Activated CD8-positive, alpha-beta T cell treated with anti-CD3 and anti-CD28 coated beads for 36 hours (primary cell): ENCODE measurements around the gene MARF1. TPM values are rescaled to one million over a fixed set of nuclear protein-coding genes. Genes with fewer than 3 reads are reported as not detected.
A peak's percentile ranks its signal among the peaks of the same experiment; 100 is the strongest.

Experiments used
- ATAC-seq: fragments of 200-7000 bp; cut with Tn5 transposase; one replicate; pipeline ENCODE4 v1.10.0; 2021; ENCODE audit warnings: mild to moderate bottlenecking, moderate library complexity
- CTCF ChIA-PET: fragments of 350-600 bp; sonication (Branson Sonifier 250); formaldehyde crosslinking; loops from one replicate; lab custom pipeline; 2021; ENCODE audit warnings: antibody characterized with exemption; lab: Charles Lee
- POLR2A ChIA-PET: fragments of 350-600 bp; sonication (Branson Sonifier 250); formaldehyde crosslinking; loops from one replicate; lab custom pipeline; 2021; ENCODE audit warnings: antibody characterized with exemption; lab: Charles Lee
- DNase-seq: peaks from one replicate; pipeline ENCODE4 v3.0.0-alpha.2; 2020
- H3K27ac Mint-ChIP-seq: one replicate; pipeline ENCODE4 v1.8.0; 2021; ENCODE audit warnings: mild to moderate bottlenecking, mixed read lengths
- H3K27me3 Mint-ChIP-seq: one replicate; pipeline ENCODE4 v1.8.0; 2021; ENCODE audit warnings: mixed read lengths
- H3K36me3 Mint-ChIP-seq: one replicate; pipeline ENCODE4 v1.8.0; 2021; ENCODE audit warnings: low read depth, mixed read lengths
- H3K4me1 Mint-ChIP-seq: one replicate; pipeline ENCODE4 v1.8.0; 2021; ENCODE audit warnings: low read depth, mixed read lengths
- H3K4me3 Mint-ChIP-seq: one replicate; pipeline ENCODE4 v1.8.0; 2021; ENCODE audit warnings: mild to moderate bottlenecking, moderate library complexity, mixed read lengths
- H3K9me3 Mint-ChIP-seq: one replicate; pipeline ENCODE4 v1.8.0; 2021; ENCODE audit warnings: mixed read lengths
- CTCF ChIP-seq: fragments of 200-600 bp; IDR thresholded peaks from one replicate; pipeline ENCODE4 v1.8.0; 2022; ENCODE audit warnings: antibody characterized with exemption, mild to moderate bottlenecking
- intact Hi-C: fragments of 100-400 bp; cut with micrococcal nuclease; formaldehyde crosslinking; loops from one replicate; pipeline ENCODE4 v1.10.0; 2022
- total RNA-seq, 2 experiments: library from RNA; stranded (reverse); gene quantifications; one replicate each; pipeline ENCODE4 v1.2.3, GENCODE V29; 2021

MARF1 gene
- total RNA-seq, 2 experiments from 2014 or later, result 55.7 to 56.0 TPM

GRCh38 chr16:15640966-15641365 lies 2.0 kb downstream of the MARF1 start:
- Mint-ChIP-seq H3K4me1 (peaks cover 62% of the 10 kb centered on the region), H3K4me3 (peak overlapping the region; percentile 92), H3K9me3 (no peaks in the 10 kb centered on the region), H3K27ac (peak overlapping the region; percentile 98), H3K36me3 (peaks cover 39% of the 10 kb centered on the region), H3K27me3 (no peaks in the 10 kb centered on the region)
- ATAC-seq (no peak), DNase-seq (no peak)
- intact Hi-C loops, result loop anchor here (5.0 kb wide), 1 partner anchor 49 kb away; no protein-coding TSS in a partner anchor
- TF ChIP-seq CTCF, result no peak
- POLR2A ChIA-PET, result interaction anchor here (1.3 to 2.4 kb wide), 2 partner anchors 12 to 31 kb away, joined by 3 to 5 read pairs; no protein-coding TSS in a partner anchor
- CTCF ChIA-PET, result interaction anchor here (0.7 to 3.1 kb wide), 2 partner anchors 44 to 214 kb away, joined by 3 to 11 read pairs; no protein-coding TSS in a partner anchor

GRCh38 chr16:15639061-15639568 lies 3.8 kb downstream of the MARF1 start:
- peaks cover 74% of the 10 kb centered on the region for H3K4me1 Mint-ChIP-seq
- H3K27me3 Mint-ChIP-seq, result no peaks in the 10 kb centered on the region
- DNase-seq, result peak; percentile 51
- H3K4me3 Mint-ChIP-seq, result peak overlapping the region; percentile 92
- peak overlapping the region; percentile 98 for H3K27ac Mint-ChIP-seq
- ChIA-PET CTCF (interaction anchor here (1.1 kb wide), 1 partner anchor 48 kb away, joined by 3 read pairs; no protein-coding TSS in a partner anchor), POLR2A (interaction anchor here (0.6 kb wide), 1 partner anchor 31 kb away, joined by 3 read pairs; no protein-coding TSS in a partner anchor)
- ATAC-seq, result peak; percentile 13
- H3K9me3 Mint-ChIP-seq, result no peaks in the 10 kb centered on the region
- H3K36me3 Mint-ChIP-seq, result peaks cover 55% of the 10 kb centered on the region
- intact Hi-C loops, result no loop called here
- no peak for TF ChIP-seq CTCF

DNA sequence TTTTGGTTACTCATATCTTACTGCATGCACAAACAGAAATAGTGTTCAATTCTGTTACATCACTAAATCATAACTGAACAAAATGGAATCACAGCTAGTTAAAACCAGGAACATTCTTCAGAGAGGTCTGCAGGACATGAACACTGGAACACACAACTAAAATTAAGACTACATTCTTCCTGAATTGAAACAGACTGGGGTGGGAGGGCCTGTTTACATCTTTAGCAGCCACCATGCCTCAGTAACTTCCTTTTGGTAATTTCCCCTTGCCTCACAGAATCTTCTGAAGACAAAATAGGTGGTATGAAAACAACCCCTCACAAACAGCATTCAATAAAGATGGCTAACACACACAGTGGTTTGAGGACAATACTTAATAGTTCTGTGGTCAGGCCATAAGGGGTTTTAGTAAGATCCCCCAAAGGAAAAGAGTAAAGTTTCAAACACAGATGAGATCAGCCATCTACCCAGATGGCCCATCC lies 6.5 kb downstream of the MARF1 start:
- intact Hi-C loops, result no loop called here
- CTCF ChIA-PET, result interaction anchor here (0.5 to 2.3 kb wide), 3 partner anchors 7 to 108 kb away, joined by 3 to 5 read pairs (median 3); no protein-coding TSS in a partner anchor

DNA sequence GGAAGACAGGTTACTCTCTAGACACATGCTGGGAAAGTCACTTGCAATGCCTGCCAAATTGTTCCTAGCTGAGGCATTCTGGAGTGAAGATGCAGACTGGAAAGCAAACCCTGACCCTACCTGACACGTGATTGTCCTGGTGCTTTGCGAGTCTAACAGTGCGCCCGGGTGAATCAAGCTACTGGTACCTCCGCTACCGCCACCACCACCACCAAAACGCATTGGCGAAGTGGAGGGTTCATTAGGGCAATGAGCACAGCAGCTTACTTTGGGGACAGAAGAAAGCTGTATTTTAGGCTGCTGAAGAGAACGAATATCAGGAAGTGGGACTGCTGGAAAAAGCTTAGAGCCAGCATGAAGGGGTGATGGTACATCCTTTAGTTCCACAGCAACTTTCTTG lies 7.0 kb downstream of the MARF1 start:
- TF ChIP-seq CTCF, result no peak

More for the DNA sequence above, 6.5 kb downstream of the MARF1 start:
- H3K4me3 Mint-ChIP-seq, result peak overlapping the region; percentile 54
- no peaks in the 10 kb centered on the region for H3K27me3 Mint-ChIP-seq
- POLR2A ChIA-PET, result interaction anchor here (0.7 to 0.8 kb wide), 2 partner anchors 10 to 46 kb away, joined by 3 to 5 read pairs; no protein-coding TSS in a partner anchor
- no peaks in the 10 kb centered on the region for H3K9me3 Mint-ChIP-seq
- DNase-seq, result peak; percentile 26
- TF ChIP-seq CTCF, result no peak
- ATAC-seq, result peak; percentile 59
- H3K4me1 Mint-ChIP-seq, result peaks cover 71% of the 10 kb centered on the region
- peaks cover 75% of the 10 kb centered on the region for H3K36me3 Mint-ChIP-seq
- H3K27ac Mint-ChIP-seq, result peak overlapping the region; percentile 94

More for the DNA sequence above, 7.0 kb downstream of the MARF1 start:
- peaks cover 66% of the 10 kb centered on the region for H3K4me1 Mint-ChIP-seq
- no peaks in the 10 kb centered on the region for H3K27me3 Mint-ChIP-seq
- ChIA-PET POLR2A (interaction anchor here (0.7 to 0.8 kb wide), 2 partner anchors 10 to 45 kb away, joined by 3 to 5 read pairs; no protein-coding TSS in a partner anchor), CTCF (interaction anchor here (0.5 to 2.3 kb wide), 5 partner anchors 8 to 108 kb away, joined by 3 to 5 read pairs (median 3); no protein-coding TSS in a partner anchor)
- H3K9me3 Mint-ChIP-seq, result no peaks in the 10 kb centered on the region
- ATAC-seq (no peak), DNase-seq (peak; percentile 24)
- H3K4me3 Mint-ChIP-seq, result no peak overlapping the region
- intact Hi-C loops, result no loop called here
- peaks cover 76% of the 10 kb centered on the region for H3K36me3 Mint-ChIP-seq
- H3K27ac Mint-ChIP-seq, result peak overlapping the region; percentile 94
